H1 (cell line): ENCODE measurements around the gene EVI5.

Experiments used
- BCL11A ChIP-seq, 2 experiments: IDR thresholded peaks; one replicate each; pipeline ENCODE4 v1.6.1; 2011; ENCODE audit warnings: low read depth in 2 of 2, low read length in 2 of 2, mild to moderate bottlenecking in 2 of 2
- CHD2 ChIP-seq: IDR thresholded peaks from 2 replicates; pipeline ENCODE4 v1.6.1; 2012; ENCODE audit warnings: low read length, improper control_type of control experiment
- GABPA ChIP-seq: IDR thresholded peaks from 2 replicates; pipeline ENCODE4 v1.6.1; 2011; ENCODE audit warnings: mild to moderate bottlenecking, low read length, moderate library complexity, borderline replicate concordance; ENCODE audit not compliant: insufficient read depth
- HDAC2 ChIP-seq, 2 experiments: fragments of 300-600 bp in 1 of 2; sonication (generic) in 1 of 2; IDR thresholded peaks; 2 replicates each; pipeline ENCODE4 v1.6.1; 2011 to 2012; ENCODE audit warnings: low read depth in 2 of 2, low read length in 2 of 2, mild to moderate bottlenecking in 2 of 2, moderate library complexity in 2 of 2, borderline replicate concordance in 1 of 2, inconsistent platforms in 1 of 2
- HDAC6 ChIP-seq: IDR thresholded peaks from one replicate; pipeline ENCODE4 v1.7.1; 2012; ENCODE audit warnings: low read depth, mild to moderate bottlenecking, inconsistent platforms, low read length, moderate library complexity
- PHF8 ChIP-seq: fragments of 200-600 bp; sonication (generic); conservative IDR thresholded peaks from 2 replicates; pipeline ENCODE4 v1.7.1; 2012; ENCODE audit warnings: low read depth, mild to moderate bottlenecking, inconsistent platforms, low read length, moderate library complexity
- POLR2A ChIP-seq, 2 experiments: IDR thresholded peaks; 1 replicate in 1 of 2; 2 replicates in 1 of 2; pipeline ENCODE4 v1.6.1; 2011; ENCODE audit warnings: low read depth in 2 of 2, low read length in 2 of 2, mild to moderate bottlenecking in 2 of 2; ENCODE audit errors: control extremely low read depth in 1 of 2
- RXRA ChIP-seq: IDR thresholded peaks from 2 replicates; pipeline ENCODE4 v1.6.1; 2011; ENCODE audit warnings: low read depth, mild to moderate bottlenecking, low read length, moderate library complexity; ENCODE audit not compliant: insufficient read depth
- TF ChIP-seq, protein P1 (sequence below), 3 experiments: IDR thresholded peaks; 1 replicate in 2 of 3; 2 replicates in 1 of 3; pipeline versions ENCODE4 v1.5.1 to v1.6.1; 2011; ENCODE audit warnings: low read length in 3 of 3, mild to moderate bottlenecking in 3 of 3, inconsistent platforms in 2 of 3, low read depth in 1 of 3, moderate library complexity in 1 of 3; ENCODE audit not compliant: insufficient read depth in 1 of 3; ENCODE audit errors: control extremely low read depth in 1 of 3

DNA sequence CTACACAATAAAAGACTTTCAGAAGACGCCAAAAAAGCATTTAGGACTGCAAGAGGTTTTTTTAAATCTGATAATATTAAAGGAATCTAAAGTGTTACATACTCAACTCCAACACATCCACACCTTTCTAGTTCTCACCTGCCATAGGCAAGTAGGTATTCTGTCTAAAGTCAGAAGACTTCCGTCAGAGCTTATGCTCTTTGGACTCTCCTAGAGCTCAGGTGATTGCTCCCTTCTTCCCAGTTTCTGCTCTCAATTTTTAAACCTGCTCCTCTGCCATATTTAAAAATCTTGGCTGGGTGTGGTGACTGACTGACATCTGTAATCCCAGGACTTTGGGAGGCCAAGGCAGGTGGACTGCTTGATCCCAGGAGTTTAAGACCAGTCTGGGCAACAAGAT is 16.6 kb downstream of the EVI5 start:
- TF ChIP-seq GABPA, result no peak
- TF ChIP-seq HDAC2 (IDR thresholded peaks at IDR 0.05; ENCODE audit: borderline replicate concordance in 1 of 2, low read depth in 2 of 2, low read length in 2 of 2), result no peak
- no peak for TF ChIP-seq POLR2A (IDR thresholded peaks at IDR 0.05; ENCODE audit: control extremely low read depth in 1 of 2, low read depth in 2 of 2, low read length in 2 of 2)
- no peak for TF ChIP-seq BCL11A (IDR thresholded peaks at IDR 0.05; ENCODE audit: low read depth in 2 of 2, low read length in 2 of 2)
- no peak for TF ChIP-seq CHD2
- no peak for TF ChIP-seq RXRA
- no peak for TF ChIP-seq PHF8
- no peak for TF ChIP-seq HDAC6
- TF ChIP-seq, protein P1, sequence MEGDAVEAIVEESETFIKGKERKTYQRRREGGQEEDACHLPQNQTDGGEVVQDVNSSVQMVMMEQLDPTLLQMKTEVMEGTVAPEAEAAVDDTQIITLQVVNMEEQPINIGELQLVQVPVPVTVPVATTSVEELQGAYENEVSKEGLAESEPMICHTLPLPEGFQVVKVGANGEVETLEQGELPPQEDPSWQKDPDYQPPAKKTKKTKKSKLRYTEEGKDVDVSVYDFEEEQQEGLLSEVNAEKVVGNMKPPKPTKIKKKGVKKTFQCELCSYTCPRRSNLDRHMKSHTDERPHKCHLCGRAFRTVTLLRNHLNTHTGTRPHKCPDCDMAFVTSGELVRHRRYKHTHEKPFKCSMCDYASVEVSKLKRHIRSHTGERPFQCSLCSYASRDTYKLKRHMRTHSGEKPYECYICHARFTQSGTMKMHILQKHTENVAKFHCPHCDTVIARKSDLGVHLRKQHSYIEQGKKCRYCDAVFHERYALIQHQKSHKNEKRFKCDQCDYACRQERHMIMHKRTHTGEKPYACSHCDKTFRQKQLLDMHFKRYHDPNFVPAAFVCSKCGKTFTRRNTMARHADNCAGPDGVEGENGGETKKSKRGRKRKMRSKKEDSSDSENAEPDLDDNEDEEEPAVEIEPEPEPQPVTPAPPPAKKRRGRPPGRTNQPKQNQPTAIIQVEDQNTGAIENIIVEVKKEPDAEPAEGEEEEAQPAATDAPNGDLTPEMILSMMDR (IDR thresholded peaks at IDR 0.05; ENCODE audit: control extremely low read depth in 1 of 3, insufficient read depth in 1 of 3, low read depth in 1 of 3, low read length in 3 of 3), result no peak
